ENCODE results near the gene GFI1.
"Not testable (repeated sequence)": the region's sequence is repeated elsewhere in the genome, so short reads cannot be mapped to it uniquely, and the experiment has no call there.

Gene GFI1

DNA sequence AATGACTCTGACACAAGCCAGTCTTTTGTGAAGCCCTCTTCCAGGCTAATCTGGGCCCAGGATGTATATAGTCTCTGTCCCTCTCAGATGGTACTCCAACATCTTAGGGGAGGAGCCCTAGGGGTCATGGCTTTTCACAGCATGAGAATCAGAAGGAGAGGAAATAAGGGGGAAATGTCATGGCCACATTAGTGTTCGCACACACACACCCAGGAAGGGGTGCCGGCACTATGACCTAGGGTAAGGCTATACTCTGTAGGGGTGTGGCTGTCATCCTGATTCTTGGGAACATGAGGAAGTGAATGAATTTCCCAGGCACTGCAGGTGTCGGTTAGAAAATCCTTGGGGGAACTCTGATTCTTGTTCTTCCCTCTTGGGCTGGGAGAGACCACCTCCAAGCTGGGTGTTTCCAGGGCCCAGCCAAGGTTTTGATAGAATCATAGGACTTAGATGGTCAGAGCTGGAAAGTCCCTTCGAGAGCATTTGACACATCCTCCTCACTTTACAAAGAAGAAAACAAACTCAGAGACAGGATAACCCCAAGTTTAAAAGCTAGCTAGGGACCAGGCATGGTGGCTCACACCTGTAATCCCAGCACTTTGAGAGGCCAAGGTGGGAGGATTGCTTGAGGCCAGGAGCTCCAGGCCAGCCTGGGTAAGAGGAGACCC lies 22.0 kb downstream of the GFI1 start:
- DNase-seq, result no peak

DNA sequence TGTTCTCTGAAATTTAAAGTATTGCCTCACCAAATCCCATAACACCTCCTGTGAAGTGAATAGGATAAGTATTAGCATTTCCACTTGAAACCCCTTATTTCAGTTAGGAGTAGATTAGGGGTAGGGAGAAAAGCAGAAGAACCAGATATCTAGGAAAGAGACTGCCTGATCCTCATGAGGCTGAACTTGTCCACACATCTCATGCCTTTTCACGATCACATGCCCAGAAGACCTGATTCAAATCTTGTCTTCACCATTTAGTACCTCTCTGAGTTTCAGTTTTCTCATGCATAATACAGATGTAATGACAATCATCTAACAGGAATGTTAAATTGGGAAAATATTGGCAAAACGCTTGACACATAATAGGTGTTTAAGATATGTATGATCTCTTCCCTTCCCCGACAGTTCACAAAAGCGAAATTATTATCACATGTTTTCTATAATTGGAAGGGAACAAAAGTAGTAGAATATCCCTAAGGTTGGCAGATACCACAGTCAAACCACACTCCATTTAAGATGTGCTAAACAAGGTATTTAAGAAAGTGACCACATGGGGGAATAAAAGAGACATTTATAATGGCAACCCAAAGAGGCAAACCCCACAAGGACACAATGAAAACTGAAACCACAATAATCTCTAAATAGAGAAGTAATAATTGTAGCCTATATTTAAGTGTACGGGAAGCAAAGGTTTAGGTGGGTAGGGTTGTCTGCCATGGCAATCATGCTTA lies 25.2 kb downstream of the GFI1 start:
- no peak for DNase-seq

GRCh38 chr1:92459871-92460320 lies 26.8 kb downstream of the GFI1 start:
- DNase-seq, result peak; percentile 27

DNA sequence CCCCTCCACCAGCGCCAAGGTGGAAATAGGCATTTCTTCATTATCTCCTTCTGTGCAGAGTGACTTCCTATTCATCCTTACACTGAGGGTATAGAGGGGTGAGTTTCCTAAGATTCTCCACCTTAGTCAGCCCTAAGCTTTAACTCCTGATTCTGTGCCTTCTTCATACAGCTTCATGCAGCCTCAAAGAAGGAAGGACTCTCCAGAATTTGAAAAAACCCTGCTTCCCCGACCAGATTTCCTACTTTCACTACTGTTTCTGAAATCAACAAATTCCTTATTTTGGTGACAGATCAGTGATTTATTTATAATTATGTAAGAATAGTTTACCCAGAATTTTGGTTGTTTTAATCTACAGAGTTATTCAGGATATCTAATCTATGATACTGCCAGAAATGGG lies 28.6 kb downstream of the GFI1 start:
- DNase-seq, result no peak

GRCh38 chr1:92447976-92448375 lies 38.7 kb downstream of the GFI1 start:
- no peak for DNase-seq

DNA sequence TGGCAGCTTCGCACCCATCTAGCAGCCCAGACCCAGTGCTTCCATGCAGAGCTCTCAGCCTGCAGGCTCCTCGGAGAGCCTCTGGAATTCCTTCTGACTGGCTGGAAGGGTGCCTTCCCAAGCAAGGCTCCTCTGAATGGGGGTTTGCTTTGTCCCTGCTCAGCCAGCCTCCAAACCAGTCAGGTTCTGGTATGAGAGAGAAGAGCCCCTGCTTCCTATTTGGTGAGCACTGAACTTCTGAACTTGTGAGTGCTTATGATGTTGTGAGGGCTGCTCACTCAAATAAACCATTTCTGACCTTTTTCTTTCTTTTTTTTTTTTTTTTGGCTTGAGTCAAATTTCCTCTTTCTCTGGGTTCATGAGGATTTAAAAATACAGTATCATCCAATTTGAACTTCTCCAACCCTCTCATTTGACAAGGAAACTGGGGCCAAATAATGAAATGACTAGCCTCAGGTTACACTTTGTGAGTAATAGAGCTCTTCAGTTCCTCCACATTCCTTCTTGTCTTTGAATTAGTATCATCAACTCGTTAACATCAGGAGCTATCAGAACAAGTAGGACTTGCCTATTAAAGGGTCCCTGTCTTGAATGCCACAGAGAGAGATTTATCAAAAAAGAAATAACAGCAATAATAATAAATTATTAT lies 39.6 kb downstream of the GFI1 start:
- no peak for DNase-seq

- no peak for DNase-seq
Measured at GRCh38 chr1:92446546-92446945, 40.2 kb downstream of the GFI1 start.

- no peak for DNase-seq
Measured at GRCh38 chr1:92445865-92446264, 40.9 kb downstream of the GFI1 start.

GRCh38 chr1:92444351-92444750 lies 42.4 kb downstream of the GFI1 start:
- DNase-seq, result no peak

- DNase-seq, result no peak
Measured at GRCh38 chr1:92443893-92444292, 42.8 kb downstream of the GFI1 start.

- no peak for DNase-seq
Measured at GRCh38 chr1:92442351-92442750, 44.4 kb downstream of the GFI1 start.

GRCh38 chr1:92441697-92442342 lies 44.9 kb downstream of the GFI1 start:
- peak; percentile 73 for DNase-seq

- DNase-seq, result no peak
Measured at GRCh38 chr1:92441316-92441696, 45.4 kb downstream of the GFI1 start.

DNA sequence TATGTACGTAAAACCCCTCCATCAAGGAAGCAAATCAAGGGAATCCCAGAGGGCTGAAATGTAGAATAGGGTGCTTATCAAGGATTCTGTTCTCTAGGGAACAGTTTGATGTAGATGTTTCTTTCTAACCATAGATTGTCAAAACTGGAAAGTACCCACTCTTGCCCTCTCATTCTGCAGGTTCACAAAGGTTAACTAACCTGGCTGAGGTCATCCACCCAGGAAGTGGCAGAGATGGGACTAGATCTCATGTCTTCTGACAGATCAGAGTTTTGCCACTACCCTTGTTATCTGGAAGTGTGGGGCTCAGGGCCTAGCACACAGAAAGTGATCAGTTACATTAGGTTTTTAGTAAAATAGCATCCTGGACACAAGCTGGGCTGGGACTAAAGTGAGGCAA lies 47.4 kb downstream of the GFI1 start:
- no peak for DNase-seq

GRCh38 chr1:92434572-92434971 lies 52.2 kb downstream of the GFI1 start:
- not testable (repeated sequence) for DNase-seq

DNA sequence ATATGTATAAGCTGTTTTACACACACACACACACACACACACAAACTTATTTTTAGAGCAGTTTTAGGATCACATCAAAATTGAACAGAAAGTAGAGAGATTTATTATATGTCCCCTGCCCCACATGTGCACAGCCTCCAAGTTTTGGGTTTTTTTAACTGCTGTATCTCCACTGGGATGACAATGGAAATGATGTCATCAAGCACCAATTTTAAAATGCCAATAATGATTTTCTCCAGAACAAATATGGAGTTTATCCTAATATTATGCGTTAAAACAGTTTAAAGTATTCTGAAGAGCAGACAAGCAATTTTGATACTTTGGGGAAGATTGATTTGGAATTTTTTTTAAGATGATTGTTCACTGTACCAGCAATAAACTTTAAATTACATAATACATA lies 56.7 kb downstream of the GFI1 start:
- DNase-seq, result no peak

- DNase-seq, result no peak
Measured at GRCh38 chr1:92425617-92426016, 61.1 kb downstream of the GFI1 start.
